ENCODE data around the gene GPC6. TPM values are rescaled to one million over a fixed set of nuclear protein-coding genes. Genes with fewer than 3 reads are reported as not detected.

GPC6 gene
- polyA plus RNA-seq, 2 donors, result 0.16 to 0.22 TPM

GRCh38 chr13:94242554-94242953 lies 1015.9 kb downstream of the GPC6 start:
- no peaks in the 10 kb centered on the region for H3K36me3 ChIP-seq (ENCODE audit: control insufficient read depth in 2 of 2, insufficient read depth in 2 of 2, low read length in 1 of 2)
- H3K27ac ChIP-seq (ENCODE audit: low read depth in 2 of 2, low read length in 1 of 2), result no peak overlapping the region
- no peaks in the 10 kb centered on the region for H3K4me1 ChIP-seq (ENCODE audit: control insufficient read depth in 2 of 2, insufficient read depth in 2 of 2, low read length in 1 of 2)
- H3K4me3 ChIP-seq (ENCODE audit: low read depth in 1 of 2, low read length in 2 of 2), result no peak overlapping the region
- no peaks in the 10 kb centered on the region for H3K27me3 ChIP-seq (ENCODE audit: control insufficient read depth in 1 of 2, insufficient read depth in 2 of 2, low read length in 2 of 2)
- H3K9me3 ChIP-seq (ENCODE audit: control insufficient read depth in 2 of 2, insufficient read depth in 1 of 2, low read depth in 1 of 2, low read length in 1 of 2), result no peaks in the 10 kb centered on the region

GRCh38 chr13:94243551-94243950 lies 1016.9 kb downstream of the GPC6 start:
- H3K27ac ChIP-seq (ENCODE audit: low read depth in 2 of 2, low read length in 1 of 2), result no peak overlapping the region
- no peaks in the 10 kb centered on the region for H3K4me1 ChIP-seq (ENCODE audit: control insufficient read depth in 2 of 2, insufficient read depth in 2 of 2, low read length in 1 of 2)
- no peaks in the 10 kb centered on the region for H3K9me3 ChIP-seq (ENCODE audit: control insufficient read depth in 2 of 2, insufficient read depth in 1 of 2, low read depth in 1 of 2, low read length in 1 of 2)
- H3K36me3 ChIP-seq (ENCODE audit: control insufficient read depth in 2 of 2, insufficient read depth in 2 of 2, low read length in 1 of 2), result no peaks in the 10 kb centered on the region
- H3K27me3 ChIP-seq (ENCODE audit: control insufficient read depth in 1 of 2, insufficient read depth in 2 of 2, low read length in 2 of 2), result no peaks in the 10 kb centered on the region
- no peak overlapping the region for H3K4me3 ChIP-seq (ENCODE audit: low read depth in 1 of 2, low read length in 2 of 2)

GRCh38 chr13:94246495-94246894 lies 1019.9 kb downstream of the GPC6 start:
- Histone ChIP-seq H3K4me3 (ENCODE audit: low read depth in 1 of 2, low read length in 2 of 2) (no peak overlapping the region), H3K36me3 (ENCODE audit: control insufficient read depth in 2 of 2, insufficient read depth in 2 of 2, low read length in 1 of 2) (no peaks in the 10 kb centered on the region), H3K9me3 (ENCODE audit: control insufficient read depth in 2 of 2, insufficient read depth in 1 of 2, low read depth in 1 of 2, low read length in 1 of 2) (no peaks in the 10 kb centered on the region), H3K27ac (ENCODE audit: low read depth in 2 of 2, low read length in 1 of 2) (no peak overlapping the region), H3K27me3 (ENCODE audit: control insufficient read depth in 1 of 2, insufficient read depth in 2 of 2, low read length in 2 of 2) (no peaks in the 10 kb centered on the region), H3K4me1 (ENCODE audit: control insufficient read depth in 2 of 2, insufficient read depth in 2 of 2, low read length in 1 of 2) (no peaks in the 10 kb centered on the region)
- WGBS, 2 donors, result 85% methylated on average over 1 of the region's 1 CpG

GRCh38 chr13:94247890-94248289 lies 1021.3 kb downstream of the GPC6 start:
- Histone ChIP-seq H3K27ac (ENCODE audit: low read depth in 2 of 2, low read length in 1 of 2) (no peak overlapping the region), H3K4me1 (ENCODE audit: control insufficient read depth in 2 of 2, insufficient read depth in 2 of 2, low read length in 1 of 2) (no peaks in the 10 kb centered on the region), H3K9me3 (ENCODE audit: control insufficient read depth in 2 of 2, insufficient read depth in 1 of 2, low read depth in 1 of 2, low read length in 1 of 2) (no peaks in the 10 kb centered on the region), H3K36me3 (ENCODE audit: control insufficient read depth in 2 of 2, insufficient read depth in 2 of 2, low read length in 1 of 2) (no peaks in the 10 kb centered on the region), H3K27me3 (ENCODE audit: control insufficient read depth in 1 of 2, insufficient read depth in 2 of 2, low read length in 2 of 2) (no peaks in the 10 kb centered on the region), H3K4me3 (ENCODE audit: low read depth in 1 of 2, low read length in 2 of 2) (no peak overlapping the region)
- WGBS, 2 donors, result 60 to 77% methylated on average over 1 of the region's 1 CpG

- 85 to 94% methylated on average over 2 of the region's 2 CpGs for WGBS, 2 donors
These were observed 1022.0 kb downstream of the GPC6 start for GRCh38 chr13:94248454-94249228.

GRCh38 chr13:94249512-94249911 lies 1022.9 kb downstream of the GPC6 start:
- no peaks in the 10 kb centered on the region for H3K36me3 ChIP-seq (ENCODE audit: control insufficient read depth in 2 of 2, insufficient read depth in 2 of 2, low read length in 1 of 2)
- no peak overlapping the region for H3K4me3 ChIP-seq (ENCODE audit: low read depth in 1 of 2, low read length in 2 of 2)
- H3K4me1 ChIP-seq (ENCODE audit: control insufficient read depth in 2 of 2, insufficient read depth in 2 of 2, low read length in 1 of 2), result no peaks in the 10 kb centered on the region
- 67 to 69% methylated on average over 1 of the region's 1 CpG for WGBS, 2 donors
- no peak overlapping the region for H3K27ac ChIP-seq (ENCODE audit: low read depth in 2 of 2, low read length in 1 of 2)
- H3K9me3 ChIP-seq (ENCODE audit: control insufficient read depth in 2 of 2, insufficient read depth in 1 of 2, low read depth in 1 of 2, low read length in 1 of 2), result no peaks in the 10 kb centered on the region
- H3K27me3 ChIP-seq (ENCODE audit: control insufficient read depth in 1 of 2, insufficient read depth in 2 of 2, low read length in 2 of 2), result no peaks in the 10 kb centered on the region

More at GRCh38 chr13:94248454-94249228, 1022.0 kb downstream of the GPC6 start:
- H3K4me3 ChIP-seq (ENCODE audit: low read depth in 1 of 2, low read length in 2 of 2), result no peak overlapping the region
- no peaks in the 10 kb centered on the region for H3K27me3 ChIP-seq (ENCODE audit: control insufficient read depth in 1 of 2, insufficient read depth in 2 of 2, low read length in 2 of 2)
- H3K27ac ChIP-seq (ENCODE audit: low read depth in 2 of 2, low read length in 1 of 2), result no peak overlapping the region
- H3K4me1 ChIP-seq (ENCODE audit: control insufficient read depth in 2 of 2, insufficient read depth in 2 of 2, low read length in 1 of 2), result no peaks in the 10 kb centered on the region
- no peaks in the 10 kb centered on the region for H3K36me3 ChIP-seq (ENCODE audit: control insufficient read depth in 2 of 2, insufficient read depth in 2 of 2, low read length in 1 of 2)
- H3K9me3 ChIP-seq (ENCODE audit: control insufficient read depth in 2 of 2, insufficient read depth in 1 of 2, low read depth in 1 of 2, low read length in 1 of 2), result no peaks in the 10 kb centered on the region

GRCh38 chr13:94251831-94252608 lies 1025.4 kb downstream of the GPC6 start:
- Histone ChIP-seq H3K27ac (ENCODE audit: low read depth in 2 of 2, low read length in 1 of 2) (no peak overlapping the region), H3K4me1 (ENCODE audit: control insufficient read depth in 2 of 2, insufficient read depth in 2 of 2, low read length in 1 of 2) (no peaks in the 10 kb centered on the region), H3K27me3 (ENCODE audit: control insufficient read depth in 1 of 2, insufficient read depth in 2 of 2, low read length in 2 of 2) (no peaks in the 10 kb centered on the region), H3K36me3 (ENCODE audit: control insufficient read depth in 2 of 2, insufficient read depth in 2 of 2, low read length in 1 of 2) (no peaks in the 10 kb centered on the region), H3K9me3 (ENCODE audit: control insufficient read depth in 2 of 2, insufficient read depth in 1 of 2, low read depth in 1 of 2, low read length in 1 of 2) (no peaks in the 10 kb centered on the region), H3K4me3 (ENCODE audit: low read depth in 1 of 2, low read length in 2 of 2) (no peak overlapping the region)
- 45 to 54% methylated on average over 9 of the region's 9 CpGs for WGBS, 2 donors

- no peak overlapping the region for H3K27ac ChIP-seq (ENCODE audit: low read depth in 2 of 2, low read length in 1 of 2)
- no peaks in the 10 kb centered on the region for H3K9me3 ChIP-seq (ENCODE audit: control insufficient read depth in 2 of 2, insufficient read depth in 1 of 2, low read depth in 1 of 2, low read length in 1 of 2)
- H3K36me3 ChIP-seq (ENCODE audit: control insufficient read depth in 2 of 2, insufficient read depth in 2 of 2, low read length in 1 of 2), result no peaks in the 10 kb centered on the region
- no peaks in the 10 kb centered on the region for H3K4me1 ChIP-seq (ENCODE audit: control insufficient read depth in 2 of 2, insufficient read depth in 2 of 2, low read length in 1 of 2)
- no peaks in the 10 kb centered on the region for H3K27me3 ChIP-seq (ENCODE audit: control insufficient read depth in 1 of 2, insufficient read depth in 2 of 2, low read length in 2 of 2)
- H3K4me3 ChIP-seq (ENCODE audit: low read depth in 1 of 2, low read length in 2 of 2), result no peak overlapping the region
These were observed 1028.1 kb downstream of the GPC6 start for GRCh38 chr13:94254737-94255136.

GRCh38 chr13:94256721-94257120 lies 1030.1 kb downstream of the GPC6 start:
- no peaks in the 10 kb centered on the region for H3K9me3 ChIP-seq (ENCODE audit: control insufficient read depth in 2 of 2, insufficient read depth in 1 of 2, low read depth in 1 of 2, low read length in 1 of 2)
- no peaks in the 10 kb centered on the region for H3K4me1 ChIP-seq (ENCODE audit: control insufficient read depth in 2 of 2, insufficient read depth in 2 of 2, low read length in 1 of 2)
- H3K4me3 ChIP-seq (ENCODE audit: low read depth in 1 of 2, low read length in 2 of 2), result no peak overlapping the region
- no peaks in the 10 kb centered on the region for H3K27me3 ChIP-seq (ENCODE audit: control insufficient read depth in 1 of 2, insufficient read depth in 2 of 2, low read length in 2 of 2)
- H3K27ac ChIP-seq (ENCODE audit: low read depth in 2 of 2, low read length in 1 of 2), result no peak overlapping the region
- WGBS, 2 donors, result 80 to 82% methylated on average over 1 of the region's 1 CpG
- no peaks in the 10 kb centered on the region for H3K36me3 ChIP-seq (ENCODE audit: control insufficient read depth in 2 of 2, insufficient read depth in 2 of 2, low read length in 1 of 2)

- H3K9me3 ChIP-seq (ENCODE audit: control insufficient read depth in 2 of 2, insufficient read depth in 1 of 2, low read depth in 1 of 2, low read length in 1 of 2), result no peaks in the 10 kb centered on the region
- H3K36me3 ChIP-seq (ENCODE audit: control insufficient read depth in 2 of 2, insufficient read depth in 2 of 2, low read length in 1 of 2), result no peaks in the 10 kb centered on the region
- no peak overlapping the region for H3K27ac ChIP-seq (ENCODE audit: low read depth in 2 of 2, low read length in 1 of 2)
- no peak overlapping the region for H3K4me3 ChIP-seq (ENCODE audit: low read depth in 1 of 2, low read length in 2 of 2)
- H3K4me1 ChIP-seq (ENCODE audit: control insufficient read depth in 2 of 2, insufficient read depth in 2 of 2, low read length in 1 of 2), result no peaks in the 10 kb centered on the region
- WGBS, 2 donors, result 81 to 89% methylated on average over 1 of the region's 1 CpG
- H3K27me3 ChIP-seq (ENCODE audit: control insufficient read depth in 1 of 2, insufficient read depth in 2 of 2, low read length in 2 of 2), result no peaks in the 10 kb centered on the region
These were observed 1033.4 kb downstream of the GPC6 start for GRCh38 chr13:94259984-94260383.
